NCI-H1436 treated with DMSO at 0.1 percent for 48 hours (cell line): ENCODE data around the gene CROT.

ENCODE experiments used
- DNase-seq: peaks from one replicate; lab custom pipeline; 2025; lab: John Stamatoyannopoulos, UW

Gene CROT

DNA sequence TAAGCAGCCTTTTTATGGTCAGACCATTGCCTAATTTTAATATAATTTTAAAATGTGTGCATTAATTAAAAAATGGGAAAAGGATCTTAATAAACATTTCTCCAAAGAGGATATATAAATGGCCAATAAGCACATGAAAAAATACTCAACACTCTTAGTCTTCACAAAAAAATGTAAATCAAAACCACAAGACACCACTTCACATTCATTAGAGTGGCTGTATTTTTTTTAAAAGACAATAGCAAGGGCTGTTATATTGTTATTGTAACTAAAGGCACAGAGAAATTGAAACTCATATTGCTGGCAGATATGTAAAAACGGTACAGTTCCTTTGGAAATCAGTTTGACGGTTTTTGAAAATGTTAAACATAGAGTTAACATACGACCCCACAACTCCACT lies 3.2 kb upstream of the CROT start:
- no peak for DNase-seq

DNA sequence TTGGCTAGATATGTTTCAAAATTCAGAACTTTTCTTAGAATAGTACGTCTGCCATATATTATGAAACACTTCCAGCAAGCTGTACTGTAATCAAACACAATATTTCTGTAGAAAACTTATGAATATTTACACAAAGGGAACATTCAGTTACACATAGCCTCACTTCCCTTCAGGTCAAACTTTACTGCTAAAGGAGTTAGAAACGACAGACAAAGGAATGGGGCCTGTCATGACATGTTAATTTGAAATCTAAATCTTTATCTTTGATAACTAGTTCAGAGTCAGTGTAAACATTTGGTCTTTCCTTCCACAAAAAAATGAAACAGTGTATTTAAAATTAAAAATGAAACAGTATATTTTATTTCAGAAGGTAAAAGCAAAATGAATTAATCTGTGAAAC lies 1.0 kb upstream of the CROT start:
- DNase-seq, result no peak

DNA sequence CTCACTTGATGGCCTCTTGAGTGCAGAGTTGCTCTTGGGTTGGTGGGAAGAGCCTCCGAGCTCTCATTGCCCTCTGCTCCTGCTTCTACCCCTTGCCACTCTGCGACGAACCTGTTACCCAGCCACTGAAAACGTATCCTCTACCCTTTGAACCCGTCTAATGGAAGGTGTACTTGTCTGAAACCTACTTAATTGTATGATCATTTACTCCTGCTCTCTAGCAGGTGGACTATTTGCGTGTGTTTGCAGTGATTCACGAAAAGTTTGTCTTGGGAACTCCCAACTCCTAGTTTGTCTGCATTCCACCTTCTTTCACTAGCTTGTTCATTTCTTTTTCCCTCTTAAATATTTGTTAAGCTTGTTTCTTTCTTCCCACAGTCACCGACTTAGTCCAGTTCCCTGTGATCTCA lies 503 bp downstream of the CROT start:
- no peak for DNase-seq

GRCh38 chr7:87347207-87347606 lies 1.7 kb downstream of the CROT start:
- no peak for DNase-seq

DNA sequence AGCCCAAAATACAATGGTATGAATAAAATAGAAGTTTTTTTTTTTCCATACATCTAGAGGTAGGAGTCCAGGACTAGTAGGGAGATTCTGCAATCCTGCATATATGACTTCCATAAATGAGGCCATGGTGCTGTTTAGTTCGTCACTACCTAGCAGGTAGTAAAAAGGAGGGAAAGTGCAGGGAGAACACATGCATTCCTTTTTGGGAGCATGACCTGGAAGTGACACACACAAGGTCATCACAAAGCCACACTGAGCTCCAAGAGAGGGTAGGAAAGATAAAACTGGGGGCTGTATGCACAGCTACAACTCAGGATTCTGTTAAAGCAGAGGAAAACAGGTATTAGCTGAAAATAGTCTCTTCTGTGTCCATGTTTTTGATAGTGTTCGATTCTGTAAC lies 2.2 kb downstream of the CROT start:
- DNase-seq, result no peak

GRCh38 chr7:87354749-87355148 lies 9.3 kb downstream of the CROT start:
- no peak for DNase-seq

- no peak for DNase-seq
Observed at GRCh38 chr7:87356448-87356847, 11.0 kb downstream of the CROT start.

- DNase-seq, result no peak
Observed at GRCh38 chr7:87359366-87359765, 13.9 kb downstream of the CROT start.

DNA sequence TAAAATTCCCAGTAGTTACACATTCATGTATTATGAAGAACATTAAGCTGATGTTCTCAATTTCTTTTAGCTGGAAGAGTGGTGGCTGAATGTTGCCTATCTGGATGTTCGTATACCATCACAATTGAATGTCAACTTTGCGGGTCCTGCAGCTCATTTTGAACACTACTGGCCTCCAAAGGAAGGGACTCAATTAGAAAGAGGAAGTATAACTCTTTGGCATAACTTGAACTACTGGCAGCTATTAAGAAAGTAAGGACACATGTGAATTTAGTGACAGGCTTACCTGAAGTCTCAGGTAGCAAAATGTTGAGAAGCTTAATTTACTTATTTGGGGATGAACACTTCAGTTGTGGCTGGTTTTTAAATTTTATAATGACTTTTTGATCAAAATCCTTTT lies 15.9 kb downstream of the CROT start:
- no peak for DNase-seq

- DNase-seq, result no peak
Observed at GRCh38 chr7:87363342-87363741, 17.9 kb downstream of the CROT start.

- DNase-seq, result no peak
Observed at GRCh38 chr7:87364246-87364645, 18.8 kb downstream of the CROT start.

- DNase-seq, result no peak
Observed at GRCh38 chr7:87369216-87369615, 23.8 kb downstream of the CROT start.

DNA sequence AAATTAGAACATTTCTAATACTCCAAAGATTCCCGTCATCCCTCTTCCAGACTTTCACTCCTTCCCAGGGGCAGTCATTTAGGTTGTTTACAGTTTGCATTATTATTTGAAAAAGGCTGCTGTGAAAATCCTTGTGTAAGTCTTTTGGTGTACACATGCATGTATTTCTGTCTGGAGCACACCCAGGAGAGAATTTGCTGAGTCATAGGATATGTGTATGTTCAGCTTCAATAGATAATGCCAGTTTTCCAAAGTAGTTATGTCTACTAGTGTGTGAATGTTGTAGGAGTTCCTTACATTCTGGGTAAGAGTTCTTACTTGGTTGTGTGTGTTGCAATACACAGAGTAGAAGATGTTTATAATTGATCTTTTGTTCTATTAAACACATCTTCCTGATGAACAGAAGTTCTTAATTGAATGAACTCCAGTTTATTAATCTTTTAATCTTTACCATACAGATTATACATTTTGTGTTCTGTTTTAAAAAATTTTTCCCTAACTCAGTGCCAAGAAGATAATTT lies 25.3 kb downstream of the CROT start:
- no peak for DNase-seq

GRCh38 chr7:87375662-87376435 lies 30.4 kb downstream of the CROT start:
- no peak for DNase-seq

- no peak for DNase-seq
Observed at GRCh38 chr7:87380905-87381304, 35.4 kb downstream of the CROT start.

GRCh38 chr7:87391020-87391701 lies 45.7 kb downstream of the CROT start:
- no peak for DNase-seq

GRCh38 chr7:87395442-87396020 lies 50.1 kb downstream of the CROT start:
- no peak for DNase-seq

- no peak for DNase-seq
Observed at GRCh38 chr7:87398446-87398845, 53.0 kb downstream of the CROT start.

GRCh38 chr7:87404674-87405073 lies 59.2 kb downstream of the CROT start:
- no peak for DNase-seq

GRCh38 chr7:87411186-87411585 lies 65.7 kb downstream of the CROT start:
- no peak for DNase-seq

GRCh38 chr7:87413029-87413428 lies 67.6 kb downstream of the CROT start:
- DNase-seq, result no peak

- no peak for DNase-seq
Observed at GRCh38 chr7:87413951-87414793, 68.7 kb downstream of the CROT start.
